Thyroid gland (tissue), 4 donors: ENCODE measurements around the gene SMIM36. TPM values are rescaled to one million over a fixed set of nuclear protein-coding genes. Genes with fewer than 3 reads are reported as not detected.

Source experiments
- DNase-seq, 2 donors: peaks; one replicate each; pipeline ENCODE4 v3.0.0-alpha.2; 2019
- H3K27ac ChIP-seq, 3 donors: fragments of 200-600 bp; sonication (generic); 1 replicate in 2 of 3; 2 replicates in 1 of 3; pipeline ENCODE4 v1.5.1; 2016 to 2019; ENCODE audit warnings: mild to moderate bottlenecking in 1 of 3, moderate library complexity in 1 of 3
- H3K27me3 ChIP-seq: fragments of 200-600 bp; sonication (generic); one replicate; pipeline ENCODE4 v1.5.1; 2019
- H3K36me3 ChIP-seq, 2 donors: fragments of 200-600 bp; sonication (generic); one replicate each; pipeline ENCODE4 v1.5.1; 2016 to 2019
- H3K4me1 ChIP-seq, 2 donors: fragments of 200-600 bp; sonication (generic); one replicate each; pipeline ENCODE4 v1.5.1; 2017 to 2019
- H3K4me3 ChIP-seq, 3 donors: fragments of 200-600 bp; sonication (generic); replicated peaks in 1 of 3; 1 replicate in 2 of 3; 2 replicates in 1 of 3; pipeline ENCODE4 v1.5.1; 2016; ENCODE audit warnings: mild to moderate bottlenecking in 1 of 3
- H3K9me3 ChIP-seq: fragments of 200-600 bp; sonication (generic); one replicate; pipeline ENCODE4 v1.5.1; 2017
- POLR2A ChIP-seq, 2 donors: fragments of 450-650 bp; IDR thresholded peaks; one replicate each; pipeline ENCODE4 v1.6.1; 2017; ENCODE audit warnings: antibody characterized with exemption in 2 of 2, mild to moderate bottlenecking in 2 of 2, moderate library complexity in 1 of 2
- WGBS, 2 donors: methylation state at CpG; one replicate each; pipeline ENCODE4 v1.1.5; 2017; 5-methylcytosine and 5-hydroxymethylcytosine counted together
- intact Hi-C: fragments of 100-400 bp; cut with DNase I; formaldehyde crosslinking; loops from one replicate; pipeline ENCODE4 v1.15.1; 2023
- total RNA-seq, 4 donors: library from RNA; depleted of rRNA; stranded (reverse); fragments of >200 nt; gene quantifications; one replicate each; pipeline ENCODE4 v1.2.3, GENCODE V29; 2016
- TF ChIP-seq, protein P1 (sequence below), 6 experiments: fragments of 200-600 bp in 3 of 6; fragments of 450-650 bp in 3 of 6; sonication (generic) in 3 of 6; IDR thresholded peaks; one replicate each; pipeline ENCODE4 v1.5.1; 2016 to 2019; ENCODE audit warnings: antibody characterized with exemption in 6 of 6, mild to moderate bottlenecking in 2 of 6, inconsistent platforms in 1 of 6, moderate library complexity in 1 of 6

The SMIM36 gene
- total RNA-seq, 4 donors from 2014 or later: not detected

DNA sequence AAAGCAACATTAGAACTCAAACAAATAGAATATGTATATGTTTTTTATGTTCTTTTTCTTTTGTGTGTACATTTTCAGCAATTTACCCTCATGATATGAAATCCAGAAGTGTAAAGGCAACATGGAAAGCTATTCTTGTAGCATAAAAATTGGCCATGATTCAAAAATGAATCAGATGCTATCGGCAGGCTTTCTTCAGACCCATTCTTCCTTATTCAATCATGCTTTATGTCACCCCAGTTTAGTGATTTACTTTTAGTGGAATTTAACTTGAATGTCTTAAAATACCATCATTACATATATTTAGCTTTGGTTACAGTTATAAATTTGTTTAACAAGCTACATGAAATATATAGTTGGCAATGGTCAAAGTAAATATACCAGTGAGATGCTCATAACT, 21.4 kb upstream of the SMIM36 start:
- Histone ChIP-seq H3K9me3 (no peaks in the 10 kb centered on the region), H3K36me3 (no peaks in the 10 kb centered on the region), H3K27ac (no peak overlapping the region), H3K27me3 (no peaks in the 10 kb centered on the region), H3K4me1 (no peaks in the 10 kb centered on the region), H3K4me3 (no peak overlapping the region)
- intact Hi-C loops: no loop called here
- TF ChIP-seq, protein P1, sequence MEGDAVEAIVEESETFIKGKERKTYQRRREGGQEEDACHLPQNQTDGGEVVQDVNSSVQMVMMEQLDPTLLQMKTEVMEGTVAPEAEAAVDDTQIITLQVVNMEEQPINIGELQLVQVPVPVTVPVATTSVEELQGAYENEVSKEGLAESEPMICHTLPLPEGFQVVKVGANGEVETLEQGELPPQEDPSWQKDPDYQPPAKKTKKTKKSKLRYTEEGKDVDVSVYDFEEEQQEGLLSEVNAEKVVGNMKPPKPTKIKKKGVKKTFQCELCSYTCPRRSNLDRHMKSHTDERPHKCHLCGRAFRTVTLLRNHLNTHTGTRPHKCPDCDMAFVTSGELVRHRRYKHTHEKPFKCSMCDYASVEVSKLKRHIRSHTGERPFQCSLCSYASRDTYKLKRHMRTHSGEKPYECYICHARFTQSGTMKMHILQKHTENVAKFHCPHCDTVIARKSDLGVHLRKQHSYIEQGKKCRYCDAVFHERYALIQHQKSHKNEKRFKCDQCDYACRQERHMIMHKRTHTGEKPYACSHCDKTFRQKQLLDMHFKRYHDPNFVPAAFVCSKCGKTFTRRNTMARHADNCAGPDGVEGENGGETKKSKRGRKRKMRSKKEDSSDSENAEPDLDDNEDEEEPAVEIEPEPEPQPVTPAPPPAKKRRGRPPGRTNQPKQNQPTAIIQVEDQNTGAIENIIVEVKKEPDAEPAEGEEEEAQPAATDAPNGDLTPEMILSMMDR (IDR thresholded peaks at IDR 0.05): no peak
- no peak for TF ChIP-seq POLR2A (IDR thresholded peaks at IDR 0.05)
- 71 to 86% methylated on average over 1 of the region's 1 CpG for WGBS, 2 donors
- no peak for DNase-seq

DNA sequence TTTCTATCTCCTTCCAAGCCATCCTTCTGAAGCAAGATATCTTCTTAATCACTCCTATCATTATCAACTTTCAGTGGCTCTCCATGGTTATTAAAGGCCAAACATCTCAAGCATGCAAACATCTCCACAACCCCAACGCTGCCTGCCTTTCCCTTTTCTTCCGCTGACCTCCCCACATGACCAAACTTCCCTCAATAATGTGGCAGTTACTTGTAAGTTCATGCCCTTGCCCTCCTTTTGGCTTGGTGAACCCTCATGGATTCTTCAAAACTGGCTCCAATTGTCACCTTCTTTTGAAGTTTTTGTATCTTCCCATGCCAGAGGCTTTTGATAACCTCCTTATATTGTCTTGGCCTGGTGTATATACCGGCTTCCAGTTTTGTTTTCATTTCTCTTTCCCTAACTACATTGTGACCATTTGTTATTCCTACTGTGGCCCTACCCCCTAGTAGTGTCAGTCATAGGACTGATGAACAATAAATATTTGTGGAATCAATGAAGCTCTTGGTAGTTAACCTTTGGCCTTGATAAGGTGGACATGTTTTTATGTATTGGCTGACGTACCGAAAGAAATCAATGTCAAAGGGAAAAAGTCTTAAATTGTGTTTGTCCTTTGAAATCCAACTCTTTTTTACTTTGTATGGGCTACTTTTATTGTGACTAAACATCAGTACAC, 19.9 kb upstream of the SMIM36 start:
- no peaks in the 10 kb centered on the region for H3K27me3 ChIP-seq
- no peaks in the 10 kb centered on the region for H3K36me3 ChIP-seq
- H3K4me3 ChIP-seq: no peak overlapping the region
- H3K27ac ChIP-seq: no peak overlapping the region
- 93 to 97% methylated on average over 5 of the region's 5 CpGs for WGBS, 2 donors
- TF ChIP-seq, protein P1 (IDR thresholded peaks at IDR 0.05): no peak
- TF ChIP-seq POLR2A (IDR thresholded peaks at IDR 0.05): no peak
- no peaks in the 10 kb centered on the region for H3K9me3 ChIP-seq
- no peak for DNase-seq
- H3K4me1 ChIP-seq: no peaks in the 10 kb centered on the region
- intact Hi-C loops: no loop called here

DNA sequence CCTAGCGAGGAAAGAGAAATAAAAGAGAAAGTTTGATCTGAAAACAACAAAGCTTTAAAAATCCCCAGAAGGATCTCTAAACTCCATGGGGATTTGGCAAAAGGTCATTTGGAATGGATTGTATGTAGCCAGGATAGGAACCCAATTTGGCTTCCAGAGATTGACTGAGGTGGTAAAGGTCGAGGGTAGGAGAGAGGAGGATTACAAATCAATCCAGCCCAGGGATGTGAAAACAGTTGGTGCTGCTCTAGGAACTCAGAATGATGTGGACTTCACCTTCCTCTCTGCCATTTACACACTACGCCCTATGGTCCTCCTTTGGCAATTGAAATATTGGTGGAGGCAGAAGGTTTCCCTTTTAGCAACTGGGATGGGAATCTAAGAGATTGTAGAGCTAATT, 18.8 kb upstream of the SMIM36 start:
- TF ChIP-seq POLR2A (IDR thresholded peaks at IDR 0.05): no peak
- TF ChIP-seq, protein P1 (IDR thresholded peaks at IDR 0.05): no peak
- H3K4me1 ChIP-seq: no peaks in the 10 kb centered on the region
- no peak for DNase-seq
- no peaks in the 10 kb centered on the region for H3K36me3 ChIP-seq
- H3K9me3 ChIP-seq: no peaks in the 10 kb centered on the region
- H3K27ac ChIP-seq: no peak overlapping the region
- intact Hi-C loops: no loop called here
- no peaks in the 10 kb centered on the region for H3K27me3 ChIP-seq
- WGBS, 2 donors: 89 to 90% methylated on average over 3 of the region's 3 CpGs
- H3K4me3 ChIP-seq: no peak overlapping the region

DNA sequence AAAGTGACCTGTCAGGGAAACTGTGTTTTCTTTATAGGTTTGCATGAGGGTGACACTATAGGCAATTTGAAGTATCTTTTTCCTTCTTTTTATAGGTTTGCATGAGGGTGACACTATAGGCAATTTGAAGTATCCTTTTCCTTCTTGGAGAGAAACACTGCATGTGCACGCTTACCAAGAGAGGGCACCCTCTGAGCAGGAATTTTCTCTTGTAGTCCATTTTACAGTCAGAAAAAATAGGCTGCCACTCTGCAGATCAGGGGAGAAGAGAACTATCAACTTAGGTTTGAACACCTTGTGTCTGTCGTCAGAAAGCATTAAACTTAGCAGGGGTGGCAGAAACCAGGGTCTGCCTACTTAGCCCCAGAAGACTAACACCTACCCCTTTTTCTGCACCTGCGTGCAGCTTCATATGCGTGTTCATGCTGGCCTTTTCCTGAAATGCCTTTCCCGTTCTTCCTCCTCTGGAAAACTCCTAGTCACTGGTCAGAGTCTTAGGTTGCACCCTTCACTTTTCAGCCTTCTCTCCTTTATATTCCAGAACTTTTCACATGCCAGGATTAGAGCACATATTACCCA, 16.4 kb upstream of the SMIM36 start:
- WGBS, 2 donors: 67 to 68% methylated on average over 5 of the region's 5 CpGs
- no peak overlapping the region for H3K4me3 ChIP-seq
- H3K4me1 ChIP-seq: no peaks in the 10 kb centered on the region
- intact Hi-C loops: loop anchor here (2.0 to 5.0 kb wide), 3 partner anchors 75 to 243 kb away; no protein-coding TSS in a partner anchor
- H3K36me3 ChIP-seq: no peaks in the 10 kb centered on the region
- no peaks in the 10 kb centered on the region for H3K9me3 ChIP-seq
- peak; percentile 17 to 21 for DNase-seq
- no peaks in the 10 kb centered on the region for H3K27me3 ChIP-seq
- H3K27ac ChIP-seq: no peak overlapping the region
- TF ChIP-seq POLR2A (IDR thresholded peaks at IDR 0.05): no peak
- TF ChIP-seq, protein P1 (IDR thresholded peaks at IDR 0.05): peak in 4 of 6 experiments; percentile 24 to 49 (median 41)
